Testis (tissue), 2 donors: ENCODE measurements around the gene MEG3.

ENCODE experiments used
- POLR2A ChIP-seq: fragments of 450-650 bp; IDR thresholded peaks from one replicate; pipeline ENCODE4 v1.6.1; 2017; ENCODE audit warnings: antibody characterized with exemption, mild to moderate bottlenecking, moderate library complexity
- TF ChIP-seq, protein P1 (sequence below), 3 experiments: fragments of 450-650 bp in 2 of 3; fragments of 200-600 bp in 1 of 3; sonication (generic) in 1 of 3; IDR thresholded peaks; one replicate each; pipeline ENCODE4 v1.5.1; 2016 to 2019; ENCODE audit warnings: antibody characterized with exemption in 3 of 3, mild to moderate bottlenecking in 2 of 3, moderate library complexity in 1 of 3

DNA sequence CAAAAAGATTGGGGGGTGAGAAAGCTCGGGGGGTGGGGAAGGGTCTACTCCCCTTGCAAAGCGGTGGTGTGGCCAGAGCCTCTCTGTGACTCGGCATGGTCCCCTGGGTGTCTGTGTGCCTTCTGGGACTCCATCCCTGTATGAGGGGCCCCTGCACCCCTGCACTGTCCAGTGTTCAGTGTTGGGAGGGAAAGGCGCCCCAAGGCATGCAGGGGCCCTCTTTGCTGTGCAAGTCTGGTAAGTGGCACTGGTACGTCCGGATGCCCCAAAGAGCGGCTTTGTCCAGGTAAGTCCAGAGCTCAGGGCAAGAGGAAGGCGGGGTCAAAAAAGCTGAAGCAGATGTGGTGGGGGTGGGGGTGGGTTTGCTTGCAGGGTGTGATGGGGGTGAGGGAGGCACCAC is 53.9 kb downstream of the MEG3 start:
- TF ChIP-seq, protein P1, sequence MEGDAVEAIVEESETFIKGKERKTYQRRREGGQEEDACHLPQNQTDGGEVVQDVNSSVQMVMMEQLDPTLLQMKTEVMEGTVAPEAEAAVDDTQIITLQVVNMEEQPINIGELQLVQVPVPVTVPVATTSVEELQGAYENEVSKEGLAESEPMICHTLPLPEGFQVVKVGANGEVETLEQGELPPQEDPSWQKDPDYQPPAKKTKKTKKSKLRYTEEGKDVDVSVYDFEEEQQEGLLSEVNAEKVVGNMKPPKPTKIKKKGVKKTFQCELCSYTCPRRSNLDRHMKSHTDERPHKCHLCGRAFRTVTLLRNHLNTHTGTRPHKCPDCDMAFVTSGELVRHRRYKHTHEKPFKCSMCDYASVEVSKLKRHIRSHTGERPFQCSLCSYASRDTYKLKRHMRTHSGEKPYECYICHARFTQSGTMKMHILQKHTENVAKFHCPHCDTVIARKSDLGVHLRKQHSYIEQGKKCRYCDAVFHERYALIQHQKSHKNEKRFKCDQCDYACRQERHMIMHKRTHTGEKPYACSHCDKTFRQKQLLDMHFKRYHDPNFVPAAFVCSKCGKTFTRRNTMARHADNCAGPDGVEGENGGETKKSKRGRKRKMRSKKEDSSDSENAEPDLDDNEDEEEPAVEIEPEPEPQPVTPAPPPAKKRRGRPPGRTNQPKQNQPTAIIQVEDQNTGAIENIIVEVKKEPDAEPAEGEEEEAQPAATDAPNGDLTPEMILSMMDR (IDR thresholded peaks at IDR 0.05) = no peak
- TF ChIP-seq POLR2A = no peak
